Muscle layer of colon (tissue), 2 donors: Measurements from ENCODE around the gene LAD1.

Experiments used
- H3K27ac ChIP-seq: one replicate; pipeline ENCODE4 v1.7.0; 2013; ENCODE audit warnings: low read depth, mild to moderate bottlenecking, low read length, moderate library complexity
- H3K27me3 ChIP-seq, 2 donors: one replicate each; pipeline ENCODE4 v1.7.0; 2013; ENCODE audit warnings: low read length in 2 of 2, mild to moderate bottlenecking in 2 of 2; ENCODE audit not compliant: insufficient read depth in 2 of 2, control insufficient read depth in 1 of 2
- H3K36me3 ChIP-seq: one replicate; pipeline ENCODE4 v1.7.0; 2013; ENCODE audit warnings: mild to moderate bottlenecking, low read length; ENCODE audit not compliant: insufficient read depth
- H3K4me1 ChIP-seq: one replicate; pipeline ENCODE4 v1.7.0; 2013; ENCODE audit warnings: mild to moderate bottlenecking, low read length; ENCODE audit not compliant: insufficient read depth
- H3K4me3 ChIP-seq, 2 donors: one replicate each; pipeline ENCODE4 v1.7.0; 2013; ENCODE audit warnings: low read length in 2 of 2, low read depth in 1 of 2, mild to moderate bottlenecking in 1 of 2, moderate library complexity in 1 of 2
- H3K9ac ChIP-seq: one replicate; pipeline ENCODE4 v1.7.0; 2013; ENCODE audit warnings: low read length
- H3K9me3 ChIP-seq: one replicate; pipeline ENCODE4 v1.7.0; 2013; ENCODE audit warnings: mild to moderate bottlenecking, low read length
- donor health status: abdominal sarcoma.
- donor health status: Adenocarcinoma of cecum.

The LAD1 gene

GRCh38 chr1:201399018-201399351 lies at the start of gene LAD1:
Gene LAD1 (minus strand): TSS chr1:201399324. CDS start chr1:201399306, 18 bp downstream.
- no peaks in the 10 kb centered on the region for H3K9me3 ChIP-seq
- H3K4me3 ChIP-seq: no peak within 1 kb of the TSS
- no peaks in the 10 kb centered on the region for H3K36me3 ChIP-seq
- no peaks in the 10 kb centered on the region for H3K4me1 ChIP-seq
- peaks cover 21 to 23% of the 10 kb centered on the region in 2 donors for H3K27me3 ChIP-seq
- no peak within 1 kb of the TSS for H3K9ac ChIP-seq
- no peak within 1 kb of the TSS for H3K27ac ChIP-seq

- peaks cover 23% of the 10 kb centered on the region for H3K4me1 ChIP-seq
- H3K9me3 ChIP-seq: no peaks in the 10 kb centered on the region
- H3K4me3 ChIP-seq: no peak overlapping the region
- no peak overlapping the region for H3K27ac ChIP-seq
- H3K27me3 ChIP-seq: no peaks in the 10 kb centered on the region
- H3K9ac ChIP-seq: no peak overlapping the region
- no peaks in the 10 kb centered on the region for H3K36me3 ChIP-seq
Measured at GRCh38 chr1:201447903-201448871, 49.1 kb upstream of the LAD1 start.

GRCh38 chr1:201445310-201445709 lies 46.2 kb upstream of the LAD1 start:
- H3K27ac ChIP-seq: no peak overlapping the region
- H3K4me1 ChIP-seq: peaks cover 13% of the 10 kb centered on the region
- no peaks in the 10 kb centered on the region for H3K9me3 ChIP-seq
- H3K27me3 ChIP-seq: no peaks in the 10 kb centered on the region
- H3K36me3 ChIP-seq: no peaks in the 10 kb centered on the region
- H3K4me3 ChIP-seq: no peak overlapping the region
- H3K9ac ChIP-seq: no peak overlapping the region

GRCh38 chr1:201444792-201445191 lies 45.7 kb upstream of the LAD1 start:
- no peak overlapping the region for H3K9ac ChIP-seq
- H3K4me3 ChIP-seq: no peak overlapping the region
- peaks cover 8% of the 10 kb centered on the region for H3K4me1 ChIP-seq
- no peaks in the 10 kb centered on the region for H3K36me3 ChIP-seq
- H3K27ac ChIP-seq: no peak overlapping the region
- no peaks in the 10 kb centered on the region for H3K27me3 ChIP-seq
- H3K9me3 ChIP-seq: no peaks in the 10 kb centered on the region

- no peak overlapping the region for H3K27ac ChIP-seq
Measured at GRCh38 chr1:201443747-201444146, 44.6 kb upstream of the LAD1 start.

GRCh38 chr1:201436969-201437368 lies 37.8 kb upstream of the LAD1 start:
- Histone ChIP-seq H3K36me3 (no peaks in the 10 kb centered on the region), H3K27me3 (no peaks in the 10 kb centered on the region), H3K4me1 (peaks cover 6% of the 10 kb centered on the region), H3K4me3 (no peak overlapping the region), H3K9me3 (no peaks in the 10 kb centered on the region), H3K27ac (no peak overlapping the region), H3K9ac (no peak overlapping the region)

More at GRCh38 chr1:201443747-201444146, 44.6 kb upstream of the LAD1 start:
- no peaks in the 10 kb centered on the region for H3K27me3 ChIP-seq
- H3K36me3 ChIP-seq: no peaks in the 10 kb centered on the region
- H3K9ac ChIP-seq: no peak overlapping the region
- H3K4me1 ChIP-seq: peaks cover 8% of the 10 kb centered on the region
- no peak overlapping the region for H3K4me3 ChIP-seq
- H3K9me3 ChIP-seq: no peaks in the 10 kb centered on the region

- no peak overlapping the region for H3K9ac ChIP-seq
- H3K4me1 ChIP-seq: peaks cover 6% of the 10 kb centered on the region
- H3K27me3 ChIP-seq: no peaks in the 10 kb centered on the region
- H3K9me3 ChIP-seq: no peaks in the 10 kb centered on the region
- no peak overlapping the region for H3K4me3 ChIP-seq
- H3K36me3 ChIP-seq: no peaks in the 10 kb centered on the region
- no peak overlapping the region for H3K27ac ChIP-seq
Measured at GRCh38 chr1:201436393-201436792, 37.3 kb upstream of the LAD1 start.

- H3K4me3 ChIP-seq: no peak overlapping the region
- H3K27ac ChIP-seq: no peak overlapping the region
- no peaks in the 10 kb centered on the region for H3K36me3 ChIP-seq
- H3K4me1 ChIP-seq: peaks cover 6% of the 10 kb centered on the region
- H3K27me3 ChIP-seq: no peaks in the 10 kb centered on the region
- H3K9me3 ChIP-seq: no peaks in the 10 kb centered on the region
- H3K9ac ChIP-seq: no peak overlapping the region
Measured at GRCh38 chr1:201434266-201434665, 35.1 kb upstream of the LAD1 start.

GRCh38 chr1:201433609-201434008 lies 34.5 kb upstream of the LAD1 start:
- Histone ChIP-seq H3K9ac (no peak overlapping the region), H3K36me3 (no peaks in the 10 kb centered on the region), H3K9me3 (no peaks in the 10 kb centered on the region), H3K27ac (no peak overlapping the region), H3K27me3 (no peaks in the 10 kb centered on the region), H3K4me3 (no peak overlapping the region), H3K4me1 (peaks cover 6% of the 10 kb centered on the region)

GRCh38 chr1:201430776-201431175 lies 31.7 kb upstream of the LAD1 start:
- H3K4me3 ChIP-seq: no peak overlapping the region
- H3K36me3 ChIP-seq: no peaks in the 10 kb centered on the region
- H3K4me1 ChIP-seq: peaks cover 4% of the 10 kb centered on the region
- H3K9ac ChIP-seq: no peak overlapping the region
- no peak overlapping the region for H3K27ac ChIP-seq
- H3K27me3 ChIP-seq: no peaks in the 10 kb centered on the region
- H3K9me3 ChIP-seq: no peaks in the 10 kb centered on the region

GRCh38 chr1:201429736-201430501 lies 30.8 kb upstream of the LAD1 start:
- H3K9ac ChIP-seq: no peak overlapping the region
- H3K4me1 ChIP-seq: no peaks in the 10 kb centered on the region
- no peaks in the 10 kb centered on the region for H3K27me3 ChIP-seq
- no peak overlapping the region for H3K4me3 ChIP-seq
- no peaks in the 10 kb centered on the region for H3K9me3 ChIP-seq
- H3K27ac ChIP-seq: no peak overlapping the region
- no peaks in the 10 kb centered on the region for H3K36me3 ChIP-seq
